ENCODE data around the gene ANKRD12.
A peak's percentile ranks its signal among the peaks of the same experiment; 100 is the strongest.
"Not testable (repeated sequence)": the region's sequence is repeated elsewhere in the genome, so short reads cannot be mapped to it uniquely, and the experiment has no call there.

Gene ANKRD12

DNA sequence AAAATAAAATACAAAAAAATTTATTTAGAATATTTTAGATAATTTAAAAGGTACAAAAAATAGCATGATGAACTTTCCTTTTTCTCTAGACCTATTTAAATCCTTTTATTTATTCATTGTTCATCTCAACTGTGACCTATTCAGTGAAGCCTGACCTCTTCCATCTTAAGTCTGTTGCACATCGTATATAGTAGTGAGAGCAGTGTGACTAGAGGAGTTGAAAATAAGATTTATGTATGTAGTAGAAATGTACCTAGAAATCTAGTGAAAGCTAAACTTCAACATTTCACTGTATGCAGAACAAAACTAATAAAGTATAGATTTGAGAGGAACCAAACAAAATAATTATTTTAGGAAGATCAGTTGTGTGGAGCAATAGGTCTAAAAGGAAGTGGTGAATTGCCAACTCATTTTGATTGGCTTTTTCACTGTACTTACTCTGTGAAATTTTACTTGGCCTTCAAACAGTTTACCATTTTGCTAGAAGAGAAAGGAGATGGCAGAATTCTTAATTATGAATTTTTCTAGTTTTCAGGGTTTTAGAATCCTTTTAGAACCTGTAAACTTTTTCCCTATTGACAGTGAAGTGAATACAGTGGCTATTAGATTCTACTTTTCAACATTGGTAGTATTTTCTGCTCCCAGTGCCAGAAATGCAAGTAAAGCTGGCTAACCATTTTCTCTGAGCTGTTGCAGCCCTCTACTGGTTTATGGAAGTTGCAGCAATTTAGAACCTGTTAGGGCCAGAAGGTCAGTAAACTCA, 11.0 kb downstream of the ANKRD12 start:
- DNase-seq, result peak; percentile 70

DNA sequence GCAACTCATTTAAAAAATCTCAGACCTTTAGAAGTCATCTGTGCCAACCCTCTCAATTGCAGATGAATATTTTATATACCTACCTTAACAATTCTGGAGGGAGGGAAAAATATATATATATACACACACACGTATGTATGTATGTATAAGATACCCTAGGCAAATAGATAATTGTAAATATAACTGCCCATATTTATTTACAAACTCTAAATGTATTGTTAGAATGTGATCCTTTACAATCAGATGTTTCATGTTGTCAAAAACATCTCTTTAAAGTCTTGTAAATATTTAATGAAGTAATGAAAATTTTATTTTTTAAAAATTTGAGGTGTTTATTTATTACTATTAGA, 11.6 kb downstream of the ANKRD12 start:
- no peak for DNase-seq

DNA sequence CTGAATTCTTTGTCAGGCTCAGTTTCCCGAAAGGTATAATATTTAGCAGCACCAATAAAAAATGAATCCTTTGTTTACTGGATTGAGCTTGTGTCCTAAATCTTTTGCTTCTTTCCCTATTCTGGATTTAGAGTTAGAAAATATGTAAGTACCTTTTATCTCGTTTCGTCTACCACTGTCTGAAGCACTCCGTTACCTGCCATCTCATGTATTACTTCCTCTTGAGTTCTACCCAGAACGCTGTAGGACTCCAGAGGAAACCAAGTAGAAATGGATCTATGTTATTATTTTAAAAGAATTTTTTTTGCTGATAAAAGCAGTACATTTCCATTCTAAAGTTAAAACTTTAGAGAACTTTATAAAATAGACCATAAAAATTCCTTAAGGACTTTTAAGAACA, 13.5 kb downstream of the ANKRD12 start:
- no peak for DNase-seq

DNA sequence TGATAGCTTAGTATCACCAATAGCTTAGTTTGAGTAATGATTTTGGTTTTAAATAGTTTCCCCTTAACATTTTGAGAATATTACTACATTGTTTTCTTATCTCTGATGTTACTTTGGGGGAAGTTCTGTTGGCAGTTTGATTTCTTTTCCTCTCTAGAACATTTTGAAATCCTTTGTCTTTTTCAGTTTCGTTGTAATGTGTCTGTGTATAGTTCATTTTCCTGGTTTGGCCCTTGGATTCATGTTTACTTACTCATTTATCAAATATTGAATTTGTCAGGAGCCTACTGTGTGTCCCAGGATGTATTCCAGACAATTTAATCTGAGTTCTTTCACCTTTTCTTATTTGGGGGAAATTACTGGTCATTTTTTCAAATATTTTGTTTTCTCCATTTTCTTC, 16.7 kb downstream of the ANKRD12 start:
- DNase-seq, result no peak

DNA sequence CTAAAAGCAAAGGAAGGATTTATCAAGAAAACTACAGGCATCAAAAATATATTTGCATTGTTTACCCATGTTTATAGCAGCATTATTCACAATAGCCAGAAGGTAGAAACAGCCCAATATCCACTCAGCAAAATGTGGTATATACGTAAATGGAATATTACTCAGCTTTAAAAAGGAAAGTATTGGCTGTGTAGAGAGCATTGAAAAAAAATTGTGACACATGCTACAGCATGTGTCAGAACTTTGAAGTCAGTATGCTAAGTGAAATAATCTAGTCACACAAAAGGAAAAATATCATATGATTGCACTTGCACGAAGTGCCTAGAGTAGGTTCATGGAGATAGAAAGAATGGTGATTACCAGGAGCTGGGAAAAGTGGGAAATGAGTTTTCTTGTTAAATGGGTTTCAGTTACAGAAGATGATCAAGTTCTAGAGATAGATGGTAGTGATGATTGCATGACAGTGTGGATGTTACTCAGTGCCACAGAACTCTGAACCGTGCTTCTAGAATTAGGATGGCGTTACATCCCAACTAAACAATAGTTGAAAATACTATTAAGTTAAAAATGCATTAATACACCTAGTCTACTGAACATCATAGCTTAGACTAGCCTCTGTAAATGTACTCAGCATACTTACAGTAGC, 20.1 kb downstream of the ANKRD12 start:
- no peak for DNase-seq

DNA sequence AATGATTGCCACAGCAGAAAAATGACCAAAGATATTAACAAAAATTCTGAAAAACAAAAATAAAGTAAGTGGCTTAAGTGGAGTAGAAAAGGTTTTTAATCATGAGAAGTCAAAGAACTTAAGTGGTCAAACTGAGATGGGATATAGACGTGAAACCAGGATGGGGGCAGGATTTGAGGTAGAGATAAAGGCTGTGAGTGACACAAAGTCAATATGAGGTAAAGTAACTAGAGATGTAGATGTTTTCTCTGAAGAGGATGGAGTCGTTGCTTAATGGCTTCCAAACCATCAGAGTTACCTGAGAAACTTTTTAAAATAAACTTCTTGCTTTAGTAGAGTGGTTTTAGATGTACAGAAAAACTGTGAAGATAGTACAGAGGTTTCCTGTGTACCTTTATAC, 21.2 kb downstream of the ANKRD12 start:
- DNase-seq, result no peak

DNA sequence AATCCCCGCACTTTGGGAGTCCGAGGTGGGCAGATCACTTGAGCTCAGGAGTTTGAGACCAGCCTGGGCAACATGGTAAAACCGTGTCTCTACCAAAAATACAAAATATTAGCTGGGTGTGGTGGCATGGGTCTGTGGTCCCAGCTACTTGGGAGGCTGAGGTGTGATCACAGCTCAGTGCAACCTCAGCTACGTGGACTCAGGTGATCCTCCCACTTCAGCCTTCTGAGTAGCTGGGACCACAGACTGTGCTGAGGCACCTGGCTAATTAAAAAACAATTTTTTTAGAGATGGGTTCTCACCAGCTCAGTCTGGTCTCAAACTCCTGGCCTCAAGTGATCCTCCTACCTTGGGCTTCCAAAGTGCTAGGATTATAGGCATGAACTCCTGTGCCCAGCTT, 23.4 kb downstream of the ANKRD12 start:
- DNase-seq, result no peak

DNA sequence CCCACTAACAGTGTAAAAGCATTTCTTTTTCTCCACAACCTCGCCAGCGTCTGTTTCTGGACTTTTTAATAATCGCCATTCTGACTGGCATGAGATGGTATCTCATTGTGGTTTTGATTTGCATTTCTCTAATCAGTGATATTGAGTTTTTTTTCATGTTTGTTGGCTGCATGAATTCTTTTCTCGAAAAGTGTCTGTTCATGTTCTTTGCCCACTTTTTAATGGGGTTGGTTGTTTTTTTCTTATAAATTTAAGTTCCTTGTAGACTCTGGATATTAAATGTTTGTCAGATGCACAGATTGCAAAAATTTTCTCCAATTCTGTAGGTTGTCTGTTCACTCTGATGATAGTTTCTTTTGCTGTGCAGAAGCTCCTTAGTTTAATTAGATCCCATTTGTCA, 26.1 kb downstream of the ANKRD12 start:
- DNase-seq, result not testable (repeated sequence)

DNA sequence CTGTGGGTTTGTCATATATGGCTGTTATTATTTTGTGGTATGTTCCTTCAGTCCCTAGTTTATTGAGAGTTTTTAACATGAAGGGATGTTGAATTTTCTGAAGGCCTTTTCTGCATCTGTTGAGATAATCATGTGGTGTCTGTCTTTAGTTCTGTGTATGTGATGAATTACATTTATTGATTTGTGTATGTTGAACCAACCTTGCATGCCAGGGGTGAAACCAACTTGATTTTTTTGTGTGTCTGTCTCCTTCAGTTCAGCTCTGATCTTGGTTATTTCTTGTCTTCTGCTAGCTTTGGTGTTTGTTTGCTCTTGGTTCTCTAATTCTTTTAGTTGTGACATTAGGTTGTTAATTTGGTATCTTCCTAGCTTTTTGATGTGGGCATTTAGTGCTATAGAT, 27.6 kb downstream of the ANKRD12 start:
- not testable (repeated sequence) for DNase-seq

DNA sequence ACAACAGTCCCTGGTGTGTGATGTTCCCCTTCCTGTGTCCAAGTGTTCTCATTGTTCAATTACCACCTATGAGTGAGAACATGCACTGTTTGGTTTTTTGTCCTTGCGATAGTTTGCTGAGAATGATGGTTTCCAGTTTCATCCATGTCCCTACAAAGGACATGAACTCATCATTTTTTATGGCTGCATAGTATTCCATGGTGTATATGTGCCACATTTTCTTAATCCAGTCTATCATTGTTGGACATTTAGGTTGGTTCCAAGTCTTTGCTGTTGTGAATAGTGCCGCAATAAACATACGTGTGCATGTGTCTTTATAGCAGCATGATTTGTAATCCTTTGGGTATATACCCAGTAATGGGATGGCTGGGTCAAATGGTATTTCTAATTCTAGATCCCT, 29.3 kb downstream of the ANKRD12 start:
- DNase-seq, result not testable (repeated sequence)

DNA sequence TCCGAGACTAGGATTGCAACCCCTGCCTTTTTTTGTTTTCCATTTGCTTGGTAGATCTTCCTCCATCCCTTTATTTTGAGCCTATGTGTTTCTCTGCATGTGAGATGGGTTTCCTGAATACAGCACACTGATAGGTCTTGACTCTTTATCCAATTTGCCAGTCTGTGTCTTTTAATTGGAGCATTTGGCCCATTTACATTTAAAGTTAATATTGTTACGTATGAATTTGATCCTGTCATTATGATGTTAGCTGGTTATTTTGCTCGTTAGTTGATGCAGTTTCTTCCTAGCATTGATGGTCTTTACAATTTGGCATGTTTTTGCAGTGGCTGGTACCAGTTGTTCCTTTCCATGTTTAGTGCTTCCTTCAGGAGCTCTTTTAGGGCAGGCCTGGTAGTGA, 32.9 kb downstream of the ANKRD12 start:
- DNase-seq, result not testable (repeated sequence)

DNA sequence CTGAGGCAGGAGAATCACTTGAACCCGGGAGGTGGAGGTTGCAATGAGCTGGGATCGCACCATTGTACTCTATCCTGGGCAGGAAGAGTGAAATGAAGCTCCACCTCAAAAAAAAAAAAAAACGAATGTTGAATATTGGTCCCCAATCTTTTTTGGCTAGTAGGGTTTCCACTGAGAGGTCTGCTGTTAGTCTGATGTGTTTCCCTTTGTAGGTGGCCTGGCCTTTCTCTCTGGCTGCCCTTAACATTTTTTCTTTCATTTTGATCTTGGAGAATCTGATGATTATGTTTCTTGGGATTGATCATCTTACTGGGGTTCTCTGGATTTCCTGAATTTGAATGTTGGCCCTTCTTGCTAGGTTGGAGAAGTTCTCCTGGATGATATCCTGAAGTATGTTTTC, 35.3 kb downstream of the ANKRD12 start:
- not testable (repeated sequence) for DNase-seq

DNA sequence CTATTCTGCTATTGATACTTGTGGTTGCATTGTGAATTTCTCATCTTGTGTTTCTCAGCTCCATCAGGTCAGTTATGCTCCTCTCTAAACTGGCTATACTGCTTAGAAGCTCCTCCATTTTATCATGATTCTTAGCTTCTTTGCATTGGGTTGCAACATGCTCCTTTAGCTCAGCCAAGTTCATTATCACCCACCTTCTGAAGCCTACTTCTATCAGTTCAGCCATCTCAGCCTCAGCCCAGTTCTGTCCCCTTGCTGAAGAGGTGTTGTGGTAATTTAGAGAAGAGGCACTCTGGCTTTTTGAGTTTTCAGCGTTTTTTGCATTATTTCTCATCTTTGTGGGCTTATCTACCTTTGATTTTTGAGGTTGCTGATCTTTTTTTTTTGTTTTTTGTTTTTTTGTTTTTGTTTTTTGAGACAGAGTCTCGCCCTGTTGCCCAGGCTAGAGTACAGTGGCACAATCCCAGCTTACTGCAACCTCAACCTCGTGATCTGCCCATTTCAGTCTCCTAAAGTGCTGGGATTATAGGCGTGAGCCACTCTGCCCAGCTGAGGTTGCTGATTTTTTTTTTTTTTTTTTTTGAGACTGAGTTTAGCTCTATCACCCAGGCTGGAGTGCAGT, 36.0 kb downstream of the ANKRD12 start:
- DNase-seq, result no peak

DNA sequence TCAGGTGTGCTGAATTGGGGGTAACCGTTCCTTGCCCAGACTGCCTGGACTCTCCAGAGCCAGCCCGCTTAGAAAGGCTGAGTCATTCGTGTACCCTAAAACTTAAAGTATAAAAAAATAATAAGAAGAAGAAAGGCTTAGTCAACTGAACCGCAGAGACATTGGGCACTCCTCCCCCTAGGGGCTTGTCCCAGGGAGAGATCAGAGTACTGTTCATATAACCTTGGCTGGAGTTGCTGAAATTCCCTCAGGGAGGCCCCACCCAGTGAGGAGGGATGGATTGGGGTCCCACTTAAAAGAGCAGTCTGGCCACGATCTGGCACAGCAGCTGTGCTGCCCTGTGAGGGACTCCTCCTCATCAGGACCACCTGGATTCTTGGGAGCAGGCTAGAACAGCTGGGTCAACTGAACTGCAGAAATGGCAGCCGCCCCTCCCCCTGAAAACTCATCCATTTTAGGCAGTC, 37.2 kb downstream of the ANKRD12 start:
- DNase-seq, result peak; percentile 28

DNA sequence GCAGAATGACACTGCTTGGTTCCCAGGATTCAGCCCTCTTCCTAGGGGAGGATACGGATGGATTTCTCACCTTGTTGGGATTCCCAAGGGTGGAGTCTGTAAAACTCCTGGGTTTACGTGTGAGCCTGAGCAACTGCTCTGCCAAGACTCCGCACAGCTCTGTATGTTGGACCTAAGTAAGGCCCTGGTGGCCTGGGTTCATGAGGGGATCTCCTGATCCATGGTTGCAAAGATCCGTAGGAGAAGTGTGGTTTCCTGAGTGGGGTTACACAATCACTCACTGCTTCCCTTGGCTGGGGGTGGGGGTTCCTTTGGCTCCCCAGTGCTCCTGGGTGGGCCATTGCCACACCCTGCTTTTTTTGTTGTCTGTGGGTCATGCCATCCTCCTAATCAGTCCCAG, 37.7 kb downstream of the ANKRD12 start:
- DNase-seq, result no peak

DNA sequence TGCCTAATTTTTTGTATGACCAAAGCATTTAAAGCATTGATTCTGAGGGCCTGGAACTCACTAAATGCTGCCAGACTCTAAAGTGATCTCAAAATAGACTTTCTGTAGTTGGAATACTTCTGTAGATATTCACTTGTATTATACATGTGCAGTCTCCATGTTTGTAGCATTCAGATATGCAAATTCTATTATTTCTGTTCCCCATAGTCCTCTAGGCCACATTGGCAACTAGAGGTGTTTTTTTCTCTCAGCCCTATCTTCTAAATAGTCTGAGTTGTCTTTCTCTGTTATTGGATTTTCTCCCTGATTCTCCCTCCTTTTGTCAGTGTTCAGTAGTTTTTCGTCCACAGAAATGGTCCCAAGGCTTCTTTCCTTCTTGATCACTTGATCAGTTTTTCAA, 38.5 kb downstream of the ANKRD12 start:
- DNase-seq, result no peak

DNA sequence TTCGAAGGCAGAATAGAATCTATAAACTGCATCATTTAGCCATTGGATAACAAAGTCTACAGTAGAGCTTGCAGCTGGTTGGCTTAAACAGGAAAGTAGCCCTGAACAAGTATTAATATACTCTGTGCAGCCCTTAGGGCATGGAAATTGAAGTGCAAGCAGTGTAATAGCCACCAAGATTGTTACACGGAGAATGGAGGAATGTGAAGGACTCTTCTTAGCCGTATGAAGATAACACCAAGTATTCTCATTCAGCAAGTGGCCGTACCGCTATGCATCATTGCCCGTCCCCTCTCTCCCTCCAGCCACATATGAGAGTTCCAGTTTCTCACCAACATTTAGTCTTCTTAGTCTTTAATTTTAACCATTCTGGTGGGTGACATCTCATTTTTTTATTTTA, 40.5 kb downstream of the ANKRD12 start:
- no peak for DNase-seq

DNA sequence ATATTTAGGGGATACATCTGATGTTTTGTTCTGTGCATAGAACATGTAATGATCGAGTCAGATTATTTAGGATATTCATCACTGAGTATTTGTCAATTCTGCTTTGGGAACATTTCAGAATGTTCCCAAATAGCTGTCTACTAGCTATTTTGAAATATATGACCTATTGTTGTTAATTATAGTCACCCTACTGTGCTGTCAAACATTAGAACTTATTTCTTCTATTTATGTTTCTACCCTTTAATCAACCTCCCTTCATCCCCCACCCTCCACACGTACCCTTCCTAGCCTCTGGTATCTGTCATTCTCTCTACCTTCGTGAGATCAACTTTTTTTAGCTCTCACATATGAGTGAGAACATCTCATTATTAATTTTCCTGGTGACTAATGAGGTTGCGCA, 40.9 kb downstream of the ANKRD12 start:
- DNase-seq, result no peak

DNA sequence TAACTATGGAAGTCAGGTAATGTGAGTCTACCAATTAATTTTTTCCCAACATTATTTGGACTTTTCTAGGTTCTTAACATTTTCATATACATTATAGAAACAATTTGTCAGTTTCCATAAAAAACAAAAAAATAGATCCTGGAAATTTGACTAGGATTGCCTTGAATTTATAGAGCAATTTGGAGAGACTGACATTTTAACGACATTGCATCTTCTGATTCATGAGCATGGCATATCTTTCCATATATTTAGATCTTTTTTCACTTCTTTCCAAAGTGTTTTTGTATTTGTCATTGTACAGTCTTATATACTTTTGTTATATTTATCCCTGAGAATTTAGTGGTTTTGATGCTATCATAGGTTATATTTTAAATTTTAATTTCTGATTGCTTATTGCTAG, 42.0 kb downstream of the ANKRD12 start:
- no peak for DNase-seq

DNA sequence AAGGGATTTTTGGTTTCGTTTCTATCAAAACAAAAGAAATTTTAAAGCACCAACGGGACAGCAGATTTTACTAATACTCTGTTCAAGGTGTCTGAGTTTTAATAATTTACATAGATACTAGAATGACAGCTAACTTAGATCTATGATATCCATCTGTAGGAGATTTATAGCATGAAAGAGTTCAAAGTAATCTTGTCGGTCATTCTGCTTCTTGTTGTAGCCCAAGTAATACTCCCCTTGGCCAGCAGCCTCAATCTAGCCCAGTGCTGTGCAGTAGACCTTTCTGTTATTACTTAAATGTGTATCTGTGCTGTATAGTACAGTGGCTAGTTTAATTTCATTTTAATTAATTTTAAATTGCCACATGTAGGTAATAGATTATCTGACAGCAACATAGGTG, 44.7 kb downstream of the ANKRD12 start:
- no peak for DNase-seq

DNA sequence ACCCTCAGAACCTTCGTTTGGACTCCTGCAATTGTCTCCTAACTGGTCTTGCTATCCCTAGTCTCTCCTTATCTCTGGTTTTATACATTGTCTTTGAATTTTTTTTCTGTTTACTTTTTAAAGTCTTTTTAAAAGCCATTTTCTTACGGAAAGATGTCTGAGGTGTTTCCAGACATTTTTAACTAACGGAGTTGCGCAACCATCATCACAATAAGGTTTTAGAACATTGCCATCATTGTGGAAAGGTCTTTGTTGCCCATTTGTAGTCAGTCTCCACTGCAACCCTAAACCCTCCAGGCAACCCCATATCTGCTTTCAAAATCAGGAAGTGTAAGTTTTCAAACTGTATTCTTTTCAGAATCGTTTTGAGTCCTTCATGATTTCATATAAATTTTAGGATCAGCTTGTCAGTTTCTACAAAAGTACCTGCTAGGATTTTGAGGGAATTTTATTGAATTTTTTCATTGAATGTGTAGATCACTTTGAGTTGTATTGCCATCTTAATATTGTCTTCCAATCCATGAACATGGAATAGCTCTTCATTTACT, 46.3 kb downstream of the ANKRD12 start:
- no peak for DNase-seq

DNA sequence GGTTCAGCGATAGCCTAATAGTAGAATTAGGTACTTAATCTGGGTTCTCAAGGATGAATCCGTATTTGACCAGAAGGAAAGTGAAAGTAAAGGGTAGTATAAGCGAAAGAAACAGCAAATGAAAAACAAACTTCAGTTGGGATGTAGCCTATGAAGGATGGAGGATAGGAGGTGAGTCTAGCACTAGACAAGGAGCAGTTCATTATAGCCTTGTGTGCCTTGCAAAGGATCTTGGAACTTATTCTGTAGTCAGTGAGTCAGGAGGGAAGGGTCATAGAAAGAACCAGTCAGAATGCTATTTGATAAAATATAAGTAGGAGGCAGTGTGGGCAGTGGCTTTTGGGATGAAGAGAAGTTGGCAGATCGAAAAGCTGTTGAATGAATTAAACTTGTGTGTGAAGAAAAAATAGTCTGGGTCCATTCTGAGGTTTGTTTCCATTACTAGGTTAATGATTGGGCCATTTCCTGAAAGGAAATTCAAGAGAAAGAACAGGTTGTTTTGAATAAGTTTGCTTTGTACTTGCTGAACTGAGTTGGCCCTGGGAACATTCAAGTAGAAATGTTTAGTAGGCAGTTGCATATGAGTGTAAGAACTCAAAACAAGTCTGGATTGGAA, 48.5 kb downstream of the ANKRD12 start:
- DNase-seq, result peak; percentile 11

All from CD4-positive, alpha-beta T cell treated with Interleukin-4 for 4 hours (primary cell).